Measurements from ENCODE around the gene MFAP2. TPM values are rescaled to one million over a fixed set of nuclear protein-coding genes. Genes with fewer than 3 reads are reported as not detected.

MFAP2 gene
- total RNA-seq, 4 donors from 2014 or later = 9.0 to 28.6 (median 15.0) TPM

DNA sequence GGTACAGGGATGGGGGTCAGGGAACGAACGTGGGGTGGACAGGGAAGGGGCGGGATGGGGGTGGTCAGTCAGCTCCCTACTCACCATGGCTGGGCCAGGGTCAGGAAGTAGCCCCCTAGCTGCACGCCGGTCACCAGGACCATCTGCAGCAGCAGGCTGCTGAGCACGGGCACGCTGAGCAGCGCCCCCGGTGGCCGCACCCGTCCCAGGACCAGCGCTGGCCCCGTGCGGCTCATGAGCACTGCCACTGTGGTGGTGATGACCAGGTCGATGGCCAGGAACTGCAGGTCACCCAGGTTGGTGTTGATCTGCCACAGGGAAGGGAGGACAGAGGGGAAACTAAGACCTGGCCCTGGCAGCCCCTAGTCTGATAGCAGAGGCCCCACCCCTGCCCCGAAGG is 6.5 kb upstream of the MFAP2 start:
- TF ChIP-seq, protein P1, sequence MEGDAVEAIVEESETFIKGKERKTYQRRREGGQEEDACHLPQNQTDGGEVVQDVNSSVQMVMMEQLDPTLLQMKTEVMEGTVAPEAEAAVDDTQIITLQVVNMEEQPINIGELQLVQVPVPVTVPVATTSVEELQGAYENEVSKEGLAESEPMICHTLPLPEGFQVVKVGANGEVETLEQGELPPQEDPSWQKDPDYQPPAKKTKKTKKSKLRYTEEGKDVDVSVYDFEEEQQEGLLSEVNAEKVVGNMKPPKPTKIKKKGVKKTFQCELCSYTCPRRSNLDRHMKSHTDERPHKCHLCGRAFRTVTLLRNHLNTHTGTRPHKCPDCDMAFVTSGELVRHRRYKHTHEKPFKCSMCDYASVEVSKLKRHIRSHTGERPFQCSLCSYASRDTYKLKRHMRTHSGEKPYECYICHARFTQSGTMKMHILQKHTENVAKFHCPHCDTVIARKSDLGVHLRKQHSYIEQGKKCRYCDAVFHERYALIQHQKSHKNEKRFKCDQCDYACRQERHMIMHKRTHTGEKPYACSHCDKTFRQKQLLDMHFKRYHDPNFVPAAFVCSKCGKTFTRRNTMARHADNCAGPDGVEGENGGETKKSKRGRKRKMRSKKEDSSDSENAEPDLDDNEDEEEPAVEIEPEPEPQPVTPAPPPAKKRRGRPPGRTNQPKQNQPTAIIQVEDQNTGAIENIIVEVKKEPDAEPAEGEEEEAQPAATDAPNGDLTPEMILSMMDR (IDR thresholded peaks at IDR 0.05; ENCODE audit: low read depth) = no peak

DNA sequence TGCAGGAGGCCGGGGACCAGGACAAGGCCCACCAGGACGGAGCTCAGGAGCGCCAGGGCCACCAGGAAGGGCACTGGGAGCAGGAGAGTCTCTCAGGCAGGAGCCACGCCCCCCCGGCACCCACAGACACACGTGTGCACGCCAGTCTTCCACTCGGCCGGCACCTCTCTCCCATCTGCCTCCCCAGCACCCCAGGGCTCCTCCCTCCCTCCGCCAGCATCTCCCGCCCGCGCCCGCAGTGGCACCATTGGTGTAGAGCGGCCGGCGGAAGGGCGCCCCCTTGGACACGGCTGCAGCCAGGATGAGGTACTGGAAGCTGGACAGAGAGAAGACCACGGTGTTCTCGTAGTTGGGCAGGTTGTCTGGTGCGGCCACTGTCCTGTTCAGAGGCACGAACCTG is 6.1 kb upstream of the MFAP2 start:
- TF ChIP-seq, protein P1 (IDR thresholded peaks at IDR 0.05; ENCODE audit: low read depth) = no peak

DNA sequence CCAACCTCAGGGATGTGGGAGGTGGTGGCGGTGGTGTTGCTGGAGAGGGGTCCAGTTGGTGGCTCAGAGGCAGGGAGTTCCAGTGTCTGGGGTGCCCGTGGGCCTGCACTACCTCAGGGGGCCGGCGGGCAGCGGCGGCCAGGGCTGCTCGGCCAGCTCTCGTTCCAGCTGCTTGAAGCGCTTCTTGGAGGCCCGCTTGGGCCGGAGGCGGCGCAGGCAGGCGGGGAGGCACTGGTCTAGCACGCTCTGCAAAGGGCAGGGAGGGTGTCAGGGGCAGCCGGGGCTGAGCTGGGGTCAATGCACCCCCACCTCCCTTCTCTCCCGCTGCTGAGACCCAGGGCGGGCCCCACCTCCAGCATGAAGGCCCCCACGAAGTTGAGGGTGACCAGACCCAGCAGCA is 5.7 kb upstream of the MFAP2 start:
- TF ChIP-seq, protein P1 (IDR thresholded peaks at IDR 0.05; ENCODE audit: low read depth) = no peak

DNA sequence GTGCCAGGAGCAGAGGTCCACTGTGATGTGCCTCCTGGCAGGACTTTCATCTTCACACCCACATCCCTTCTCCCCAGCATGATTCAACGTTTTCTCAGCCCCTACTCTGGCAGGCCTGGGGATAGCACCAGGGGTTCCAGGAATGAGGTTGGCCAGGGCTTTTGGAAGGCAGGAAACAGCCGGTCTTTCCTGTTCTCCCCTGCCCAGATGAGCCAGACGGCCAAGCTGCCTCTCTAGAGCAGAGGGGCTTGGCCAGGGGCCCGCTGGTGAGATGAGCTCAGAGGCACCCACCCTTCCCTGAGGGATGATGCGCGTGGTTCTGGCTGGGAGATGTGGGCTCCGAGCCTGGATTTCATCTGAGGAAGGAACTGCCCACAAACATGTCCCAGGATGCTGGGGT is 4.3 kb upstream of the MFAP2 start:
- TF ChIP-seq, protein P1 (IDR thresholded peaks at IDR 0.05; ENCODE audit: low read depth) = no peak

DNA sequence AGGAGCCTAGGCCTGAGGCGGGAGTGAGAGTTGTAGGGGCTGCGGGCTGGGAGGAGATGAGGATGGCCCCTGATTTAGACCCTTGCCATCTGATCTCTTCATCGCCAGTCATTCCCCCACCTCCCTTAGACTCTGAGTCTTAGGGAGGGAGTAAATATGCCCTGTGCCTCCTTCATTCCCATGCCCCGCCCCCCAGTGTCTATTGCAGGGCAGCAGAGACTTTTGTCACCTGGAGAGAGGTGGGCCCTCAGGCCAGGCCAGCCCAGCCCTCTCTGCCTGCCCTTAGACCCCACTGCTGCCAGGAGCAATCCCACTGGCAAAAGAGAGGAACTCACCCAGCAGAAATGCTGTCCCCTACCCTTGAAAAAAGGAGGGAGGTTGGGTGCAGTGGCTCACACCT is 3.2 kb upstream of the MFAP2 start:
- TF ChIP-seq, protein P1 (IDR thresholded peaks at IDR 0.05; ENCODE audit: low read depth) = no peak

DNA sequence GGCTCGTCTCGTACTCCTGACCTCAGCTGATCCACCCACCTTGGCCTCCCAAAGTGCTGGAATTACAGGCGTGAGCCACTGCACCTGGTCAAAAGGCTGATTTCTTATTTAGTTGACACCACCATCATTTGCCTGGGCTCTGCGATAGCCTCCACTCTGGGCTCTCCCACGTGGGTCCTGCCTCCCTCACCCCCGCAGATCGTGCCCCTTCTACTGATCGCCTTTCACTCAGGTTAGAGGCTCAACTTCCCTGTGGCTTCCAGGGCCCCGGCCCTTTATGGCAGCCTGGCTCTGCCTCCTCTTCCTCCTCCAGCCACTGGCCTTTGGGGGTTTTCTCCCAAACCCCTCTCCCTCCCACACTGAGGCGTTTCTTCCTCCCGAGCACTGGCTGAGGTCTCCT is 2.5 kb upstream of the MFAP2 start:
- TF ChIP-seq, protein P1 (IDR thresholded peaks at IDR 0.05; ENCODE audit: low read depth) = no peak

DNA sequence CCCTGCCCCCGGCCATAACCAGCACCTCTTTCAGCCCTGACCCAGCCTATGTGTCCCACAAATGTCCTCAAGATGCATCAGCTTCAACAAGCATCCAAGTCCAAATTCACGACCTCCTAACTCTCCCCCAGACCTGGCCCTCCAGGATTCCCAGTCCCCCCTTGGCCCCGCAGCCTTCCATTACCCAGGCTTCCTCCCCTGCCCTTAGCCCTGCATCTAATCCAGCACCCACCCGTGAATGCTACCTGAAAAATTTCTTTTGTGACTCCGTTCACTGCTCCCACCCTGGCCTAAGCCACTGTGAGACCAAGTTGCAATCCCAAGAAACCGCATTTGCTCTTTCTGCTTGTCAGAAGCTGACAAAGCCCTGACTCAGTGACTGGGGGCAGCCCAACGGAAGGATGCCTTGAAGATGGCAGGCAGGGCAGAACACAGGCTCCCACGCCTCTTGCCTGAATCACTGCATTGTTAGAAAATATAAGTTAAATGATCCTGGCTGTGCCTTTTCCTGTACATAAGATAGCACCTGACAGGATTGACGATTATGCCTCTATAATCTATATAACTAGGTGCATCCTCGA is 939 bp upstream of the MFAP2 start:
- TF ChIP-seq, protein P1 (IDR thresholded peaks at IDR 0.05; ENCODE audit: low read depth) = no peak
